ENCODE data around the gene CD248. TPM values are rescaled to one million over a fixed set of nuclear protein-coding genes. Genes with fewer than 3 reads are reported as not detected.
"Not testable (repeated sequence)": the region's sequence is repeated elsewhere in the genome, so short reads cannot be mapped to it uniquely, and the experiment has no call there.

The CD248 gene
- polyA plus RNA-seq, 1 donor: 52.2 TPM

DNA sequence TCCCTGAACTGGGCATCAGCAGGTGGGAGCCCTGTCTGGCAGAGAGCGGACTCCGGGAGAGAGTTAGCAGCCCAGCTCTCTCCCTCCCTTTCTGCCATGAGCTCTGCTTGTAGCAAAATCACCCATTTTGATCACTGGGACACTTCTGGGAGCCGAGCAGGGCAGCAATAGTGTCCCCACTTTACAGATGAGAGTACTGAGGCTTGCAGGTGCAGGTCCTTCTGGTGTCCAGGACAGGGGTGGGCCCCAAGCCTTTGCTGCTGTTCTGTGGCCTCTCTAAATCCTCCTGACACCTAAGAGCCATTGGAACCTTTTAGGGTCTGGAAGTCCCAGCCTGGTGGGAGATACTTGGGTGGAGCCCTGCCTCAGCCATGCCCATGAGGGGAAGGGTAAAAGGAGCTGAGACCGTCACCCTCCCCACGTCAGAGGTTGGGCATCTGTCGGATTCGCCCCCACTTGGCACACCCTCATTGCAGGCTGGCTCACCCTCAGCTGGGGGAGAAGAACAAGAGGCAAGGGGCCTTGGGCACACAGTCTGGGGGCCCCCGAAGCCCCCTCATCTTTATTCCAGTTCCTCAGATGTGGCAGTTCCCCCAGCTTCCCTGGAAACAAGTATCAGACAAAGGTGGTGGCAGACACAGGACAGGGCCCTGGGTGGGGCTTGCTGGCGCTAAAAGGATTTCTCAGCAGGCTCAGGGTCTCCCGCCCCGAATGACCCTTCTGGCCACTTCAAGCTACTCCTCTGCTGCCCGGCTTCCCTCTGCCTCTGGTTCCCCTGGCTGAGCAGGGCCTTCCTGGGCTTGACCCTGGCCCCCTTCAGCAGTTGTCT, 14.9 kb upstream of the CD248 start:
- no peak for DNase-seq

DNA sequence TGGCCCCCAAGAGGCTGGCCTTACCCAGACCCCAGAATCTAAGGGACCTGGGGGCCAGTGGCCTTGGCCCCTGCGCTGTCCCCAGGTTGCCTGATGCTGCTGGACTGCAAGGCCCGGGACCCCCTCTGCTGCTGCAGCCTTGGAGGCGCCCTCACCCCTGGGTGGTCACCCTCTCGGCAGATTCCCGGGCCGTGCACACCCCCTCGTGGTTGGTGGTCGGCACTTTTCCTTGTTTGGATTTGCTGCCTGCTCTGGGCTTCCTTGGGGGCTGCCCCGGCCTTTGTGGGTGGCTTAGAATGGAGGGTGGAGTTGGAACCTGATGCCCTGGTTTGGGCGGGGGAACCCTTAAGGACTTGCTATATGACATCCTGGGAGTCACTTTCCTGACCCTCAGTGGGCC, 14.1 kb upstream of the CD248 start:
- no peak for DNase-seq

DNA sequence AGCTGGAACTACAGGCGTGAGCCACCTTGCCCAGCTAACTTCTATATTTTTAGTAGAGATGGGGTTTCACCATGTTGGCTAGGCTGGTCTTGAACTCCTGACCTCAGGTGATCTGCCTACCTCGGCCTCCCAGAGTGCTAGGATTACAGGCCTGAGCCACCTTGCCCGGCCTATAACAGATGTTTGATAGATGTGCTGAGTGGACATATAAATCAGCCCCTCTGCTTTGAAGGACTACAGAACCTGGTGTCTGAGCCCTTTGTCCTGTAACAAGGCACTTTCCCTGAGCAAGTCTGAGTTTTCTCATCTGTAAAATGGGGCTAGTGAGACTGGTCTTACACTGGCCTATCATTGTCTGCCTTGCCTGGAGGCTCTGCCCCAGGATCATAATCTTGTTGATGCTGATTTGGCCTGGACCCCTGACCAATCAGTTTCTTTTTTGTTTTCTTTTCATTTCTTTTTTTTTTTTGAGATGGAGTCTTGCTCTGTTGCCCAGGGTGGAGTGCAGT, 12.4 kb upstream of the CD248 start:
- no peak for DNase-seq

DNA sequence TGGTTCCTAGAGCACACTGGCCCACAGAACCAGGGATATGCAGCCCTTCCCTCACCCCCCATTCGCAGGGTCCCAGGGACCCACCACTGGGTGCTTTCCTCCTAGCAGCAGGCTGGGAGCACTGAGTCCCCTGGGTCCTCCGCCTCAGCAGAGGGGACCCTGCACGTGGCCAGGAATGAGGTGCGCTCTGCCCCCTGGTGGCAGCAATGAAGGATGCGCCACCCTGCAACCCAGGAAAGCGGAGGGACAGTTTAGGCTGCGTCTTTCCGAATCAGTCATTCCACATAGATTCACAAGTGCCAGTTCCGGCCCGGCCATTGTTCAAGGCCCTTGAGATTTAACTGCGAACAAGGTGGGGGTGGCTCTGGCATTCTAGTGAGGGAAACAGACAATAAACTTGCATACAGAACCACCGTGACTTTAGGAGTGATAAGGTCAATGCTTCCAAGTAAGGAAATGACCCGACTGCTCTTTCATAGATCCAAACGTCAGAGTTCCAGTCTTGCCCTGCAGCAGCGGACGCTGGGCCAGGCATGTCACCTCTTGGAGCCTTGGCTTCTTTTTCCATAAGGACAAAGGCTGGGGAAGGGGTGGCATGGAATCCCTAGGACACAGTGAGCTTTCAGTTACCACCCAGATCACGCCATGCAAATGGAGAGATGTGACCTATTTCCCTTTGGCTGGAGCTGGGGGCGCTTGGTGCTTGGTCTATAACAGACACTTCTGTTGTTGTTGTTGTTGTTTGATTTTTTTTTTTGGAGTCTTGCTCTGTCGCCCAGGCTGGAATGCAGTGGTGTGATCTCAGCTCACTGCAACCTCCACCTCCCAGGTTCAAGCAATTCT, 11.7 kb upstream of the CD248 start:
- DNase-seq: no peak

DNA sequence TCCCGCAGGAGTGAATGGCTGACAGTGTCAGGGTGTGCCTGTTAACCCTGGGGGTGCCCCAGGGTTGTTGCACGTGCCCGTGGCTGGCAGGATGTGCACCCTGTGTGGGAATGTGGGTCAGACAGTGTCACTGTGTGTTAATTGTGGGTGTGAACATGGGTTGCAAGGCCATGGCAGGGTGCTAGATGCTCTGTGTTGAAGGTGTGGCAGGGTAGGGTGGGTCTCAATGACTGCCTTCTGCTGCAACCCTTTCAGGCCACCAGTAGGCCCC, 11.1 kb upstream of the CD248 start:
- DNase-seq: no peak

DNA sequence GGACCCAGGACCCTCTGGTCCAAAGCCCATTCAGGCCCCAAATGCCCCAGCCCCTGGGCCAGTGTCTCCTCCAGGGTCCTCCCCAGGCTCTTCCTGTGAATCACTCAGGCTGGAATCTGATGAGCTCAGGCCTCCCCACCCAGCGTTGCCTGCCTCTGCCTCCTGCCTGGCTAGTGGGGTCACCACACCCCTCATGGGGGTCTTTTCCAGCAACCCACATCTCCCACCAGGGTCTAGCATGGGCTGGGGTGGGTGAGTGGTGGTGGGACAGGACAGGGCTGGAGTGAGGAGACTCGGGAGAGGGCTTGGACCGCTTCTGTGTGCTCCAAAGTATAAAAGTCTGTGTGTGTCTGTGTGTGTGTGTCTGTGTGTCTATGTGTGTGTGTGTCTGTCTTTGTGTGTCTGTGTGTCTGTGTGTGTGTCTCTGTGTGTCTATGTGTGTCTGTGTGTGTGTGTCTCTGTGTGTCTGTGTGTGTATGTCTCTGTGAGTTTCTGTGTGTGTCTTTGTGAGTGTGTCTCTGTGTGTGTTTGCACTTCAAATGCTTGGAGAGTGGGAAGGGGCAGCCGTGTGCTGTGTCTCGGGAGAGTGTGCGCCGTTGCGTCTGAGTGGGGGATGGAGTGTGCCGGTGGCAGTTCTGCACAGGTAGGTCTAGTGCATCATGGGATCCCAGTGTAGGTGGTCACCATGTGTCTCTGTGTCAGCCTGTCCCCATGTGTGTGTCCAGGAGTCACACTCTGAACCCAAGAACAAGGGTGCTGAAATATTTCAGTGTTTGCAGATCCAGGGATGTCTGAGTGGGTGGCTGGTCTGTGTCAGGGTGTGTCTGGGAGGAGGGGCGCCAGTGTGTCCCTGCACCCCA, 10.6 kb upstream of the CD248 start:
- no peak for DNase-seq

DNA sequence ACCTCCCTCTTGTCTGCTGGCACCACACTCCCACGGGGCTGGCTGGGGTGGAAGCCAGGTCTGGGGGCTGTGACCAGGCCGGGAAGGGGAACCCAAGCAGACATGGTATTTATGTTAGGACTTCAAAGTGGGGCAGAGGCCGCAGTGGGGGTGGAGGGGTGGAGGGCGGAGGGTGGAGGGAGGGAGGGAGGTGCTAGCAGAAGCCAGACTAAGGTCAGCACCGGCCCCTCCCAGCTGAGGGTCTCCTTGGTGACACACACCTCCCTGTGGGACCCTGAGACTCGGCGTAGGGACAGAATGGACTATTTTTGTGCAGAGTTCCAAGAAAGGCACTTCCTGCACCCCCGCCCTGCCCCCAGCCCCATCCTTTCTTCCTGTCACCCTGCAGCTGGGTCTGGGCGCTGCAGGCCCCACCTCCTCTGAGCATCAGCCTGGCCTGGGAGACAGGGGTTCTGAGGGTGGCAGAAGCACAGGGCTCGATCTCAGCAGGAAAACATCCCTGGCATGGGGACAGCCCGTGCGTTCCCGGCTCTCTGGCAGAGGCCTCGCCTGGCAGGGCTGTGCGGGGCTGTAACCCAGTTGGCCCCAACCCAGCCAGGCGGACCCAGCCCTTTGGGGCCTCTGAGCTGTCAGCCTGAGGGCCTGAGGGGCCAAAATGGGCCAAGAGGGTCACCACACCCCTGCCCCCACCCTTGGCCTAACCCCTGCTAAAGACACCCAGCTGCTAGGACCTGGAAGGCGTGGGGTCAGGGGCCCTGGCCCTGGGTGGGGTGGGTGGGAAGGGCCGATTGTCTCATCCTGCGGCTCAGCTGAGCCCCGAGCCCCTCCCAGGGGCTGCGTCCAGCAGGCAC, 9.6 kb upstream of the CD248 start:
- no peak for DNase-seq

DNA sequence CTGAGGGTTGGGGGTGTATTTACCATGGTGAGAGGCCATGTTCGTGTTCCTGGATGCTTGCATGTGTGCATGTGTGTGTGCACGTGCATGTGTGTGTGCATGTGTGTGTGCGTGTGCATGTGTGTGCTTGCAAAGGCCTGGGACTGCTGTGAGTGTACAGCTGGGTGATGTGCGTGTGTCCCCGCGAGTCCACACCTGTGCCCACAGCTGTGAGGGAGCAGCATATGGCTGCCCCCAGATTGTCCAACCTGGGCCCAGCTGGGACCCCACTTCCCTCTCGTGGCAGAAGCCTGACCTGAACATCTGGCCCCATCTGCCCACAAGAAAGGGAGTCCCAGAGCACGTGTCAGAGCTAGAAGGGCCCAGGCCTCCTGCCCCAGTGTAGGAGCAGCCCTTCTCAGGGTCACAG, 8.4 kb upstream of the CD248 start:
- DNase-seq: no peak

DNA sequence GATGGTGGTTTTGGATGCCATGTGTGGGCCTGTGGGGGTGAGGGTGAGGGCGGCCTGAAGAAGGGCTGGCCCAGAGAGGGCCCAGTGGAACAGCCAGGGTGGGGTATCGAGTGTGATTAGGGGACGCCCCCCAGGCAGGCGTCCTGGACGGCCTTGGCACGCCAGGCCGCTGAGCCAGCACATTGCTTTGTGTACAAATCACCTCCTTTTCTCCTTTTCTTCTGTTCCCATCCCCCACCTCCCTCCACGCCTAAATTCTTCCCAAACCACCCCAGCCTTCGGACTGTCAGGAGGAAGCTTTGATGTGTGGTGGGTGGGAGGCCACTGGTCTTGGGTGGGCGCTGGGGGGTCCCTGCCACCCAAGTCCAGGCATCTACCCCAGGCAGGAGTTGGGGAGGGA, 7.8 kb upstream of the CD248 start:
- DNase-seq: no peak

DNA sequence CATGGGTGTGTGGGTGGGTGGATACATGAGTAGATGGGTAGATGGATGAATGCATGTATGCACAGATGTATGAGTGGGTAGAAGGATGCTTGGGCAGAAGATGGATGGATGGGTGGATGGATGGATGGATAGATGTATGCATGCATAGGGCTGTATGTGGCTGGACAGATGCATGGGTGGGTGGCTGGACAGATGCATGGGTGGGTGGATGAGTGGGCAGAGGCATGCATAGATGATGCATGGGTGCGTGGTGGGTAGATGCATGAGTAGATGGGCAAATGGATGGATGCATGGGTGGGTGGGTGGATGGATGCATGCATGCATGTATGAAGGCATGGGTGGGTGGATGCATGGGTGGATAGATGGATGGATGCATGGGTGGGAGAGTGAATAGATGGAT, 6.8 kb upstream of the CD248 start:
- DNase-seq: no peak

DNA sequence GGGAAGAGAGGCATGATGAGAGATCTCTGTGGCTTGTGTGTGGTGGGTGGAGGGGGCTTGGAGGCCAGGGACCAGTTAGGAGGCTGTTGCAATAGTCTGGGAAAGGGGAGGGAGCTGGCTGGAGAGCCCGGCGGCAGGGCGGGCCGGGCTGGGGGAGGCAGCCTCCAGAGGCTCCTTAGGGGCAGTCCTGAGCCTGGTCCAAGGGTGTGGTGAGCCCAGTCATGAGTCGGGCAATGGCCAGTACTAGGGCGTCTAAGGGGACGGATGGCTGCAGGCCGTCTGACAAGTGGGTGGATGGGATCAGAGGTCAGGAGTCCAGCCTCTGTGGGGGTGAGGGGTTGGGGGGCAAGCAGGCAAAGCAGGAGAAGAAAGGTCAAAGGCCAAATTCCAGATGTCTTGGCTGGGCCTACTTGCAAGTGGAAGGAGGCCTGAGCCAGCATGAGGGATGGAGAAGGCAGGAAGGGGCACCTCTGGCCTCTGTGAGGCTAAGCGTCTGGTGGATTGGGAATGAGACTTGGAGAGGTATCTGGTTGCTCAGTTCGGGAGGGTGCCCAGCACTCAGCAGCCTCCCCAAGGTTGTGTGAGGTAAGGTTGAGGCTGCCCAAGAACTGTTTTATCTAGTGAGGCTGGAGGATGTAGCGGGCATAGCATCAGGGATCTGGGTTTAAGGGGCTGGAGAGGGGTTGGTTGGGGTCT, 6.0 kb upstream of the CD248 start:
- DNase-seq: no peak

DNA sequence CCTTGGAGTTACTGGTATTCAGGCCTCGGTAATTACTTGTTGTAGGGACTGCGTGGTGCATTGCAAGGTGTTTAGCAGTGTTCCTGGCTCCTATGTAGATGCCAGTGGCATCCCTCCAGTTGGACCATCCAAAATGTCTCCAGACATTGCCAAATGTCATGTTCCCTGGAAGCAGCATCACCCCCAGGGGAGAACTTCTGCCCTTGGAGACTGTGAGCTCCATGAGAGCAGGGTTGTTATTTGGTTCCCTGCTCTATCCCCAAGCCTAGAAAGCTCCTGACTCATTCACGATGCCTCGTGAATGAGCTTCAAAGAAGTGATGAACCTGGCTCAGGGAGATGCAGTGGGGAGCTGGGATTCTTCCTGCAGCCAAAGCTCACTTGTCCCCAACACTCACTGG, 4.8 kb upstream of the CD248 start:
- DNase-seq: no peak

DNA sequence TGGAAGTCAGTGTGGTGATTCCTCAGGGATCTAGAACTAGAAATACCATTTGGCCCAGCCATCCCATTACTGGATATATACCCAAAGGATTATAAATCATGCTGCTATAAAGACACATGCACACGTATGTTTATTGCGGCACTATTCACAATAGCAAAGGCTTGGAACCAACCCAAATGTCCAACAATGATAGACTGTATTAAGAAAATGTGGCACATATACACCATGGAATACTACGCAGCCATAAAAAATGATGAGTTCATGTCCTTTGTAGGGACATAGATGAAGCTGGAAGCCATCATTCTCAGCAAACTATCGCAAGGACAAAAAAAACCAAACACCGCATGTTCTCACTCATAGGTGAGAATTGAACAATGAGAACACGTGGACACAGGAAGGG, 3.9 kb upstream of the CD248 start:
- not testable (repeated sequence) for DNase-seq

DNA sequence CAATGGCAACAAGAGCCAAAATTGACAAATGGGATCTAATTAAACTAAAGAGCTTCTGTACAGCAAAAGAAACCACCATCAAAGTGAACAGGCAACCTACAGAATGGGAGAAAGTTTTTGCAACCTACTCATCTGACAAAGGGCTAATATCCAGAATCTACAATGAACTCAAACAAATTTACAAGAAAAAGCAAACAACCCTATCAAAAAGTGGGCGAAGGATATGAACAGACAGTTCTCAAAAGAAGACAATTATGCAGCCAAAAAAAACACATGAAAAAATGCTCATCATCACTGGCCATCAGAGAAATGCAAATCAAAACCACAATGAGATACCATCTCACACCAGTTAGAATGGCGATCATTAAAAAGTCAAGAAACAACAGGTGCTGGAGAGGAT, 3.4 kb upstream of the CD248 start:
- DNase-seq: not testable (repeated sequence)

DNA sequence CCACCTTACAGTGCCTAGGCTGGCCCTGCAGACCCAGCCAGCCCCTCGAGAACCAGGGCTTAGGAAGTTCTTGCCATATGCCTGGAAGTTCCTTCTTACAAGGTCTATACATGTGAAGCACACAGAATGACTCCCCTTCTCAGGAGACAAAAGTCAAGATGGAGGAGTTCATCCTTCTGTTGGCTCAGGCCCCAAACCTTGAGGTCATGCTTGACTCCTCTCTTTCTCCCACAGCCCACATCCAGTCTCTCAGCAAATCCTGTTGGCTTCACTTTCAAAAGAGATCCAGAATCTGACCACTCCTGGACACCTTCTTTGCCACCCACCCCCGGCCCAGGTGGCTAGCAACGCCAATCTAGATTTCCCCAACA, 1.7 kb upstream of the CD248 start:
- no peak for DNase-seq

DNA sequence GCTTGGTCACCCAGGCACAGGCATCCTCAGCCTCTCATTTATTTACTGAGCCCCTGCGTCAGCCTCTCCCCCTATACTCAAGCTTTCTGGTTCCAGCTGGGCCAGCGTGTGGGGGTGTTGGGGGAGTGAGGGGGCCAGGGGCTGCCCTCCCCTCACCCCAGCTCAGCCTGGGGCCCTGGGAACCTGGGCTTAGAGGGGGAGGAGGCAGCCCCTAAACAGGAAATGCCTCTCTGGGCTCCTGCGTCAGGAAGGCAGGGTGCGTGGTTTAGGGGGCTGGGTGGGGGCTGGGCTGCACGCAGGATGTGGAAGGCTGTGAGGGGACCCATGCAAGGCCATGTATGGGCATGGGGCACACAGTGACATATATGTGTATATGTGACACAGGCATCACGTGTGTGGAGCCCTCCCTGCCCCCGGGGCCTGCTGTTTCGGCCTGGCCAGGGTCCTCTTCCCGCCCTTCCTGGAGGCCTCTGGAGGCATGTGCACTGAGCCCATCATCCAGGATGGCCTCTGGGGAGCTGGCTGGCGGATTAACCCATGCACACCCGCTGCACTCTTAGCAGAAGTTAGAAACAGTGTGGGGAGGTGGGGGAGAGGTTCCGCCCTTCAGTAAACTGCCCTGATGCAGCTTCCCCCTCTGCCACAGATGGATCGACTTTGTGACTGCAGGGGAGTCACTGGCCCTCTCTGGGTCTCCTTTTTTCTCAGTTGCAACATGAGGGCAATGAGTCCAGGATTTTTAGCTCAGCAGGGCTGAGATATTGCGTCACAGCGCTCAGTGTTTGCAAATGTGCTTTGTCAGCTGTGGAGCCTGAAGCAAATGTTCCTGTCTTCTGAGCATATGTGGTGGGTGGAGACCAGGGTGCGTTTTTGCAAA, 1.1 kb upstream of the CD248 start:
- no peak for DNase-seq

DNA sequence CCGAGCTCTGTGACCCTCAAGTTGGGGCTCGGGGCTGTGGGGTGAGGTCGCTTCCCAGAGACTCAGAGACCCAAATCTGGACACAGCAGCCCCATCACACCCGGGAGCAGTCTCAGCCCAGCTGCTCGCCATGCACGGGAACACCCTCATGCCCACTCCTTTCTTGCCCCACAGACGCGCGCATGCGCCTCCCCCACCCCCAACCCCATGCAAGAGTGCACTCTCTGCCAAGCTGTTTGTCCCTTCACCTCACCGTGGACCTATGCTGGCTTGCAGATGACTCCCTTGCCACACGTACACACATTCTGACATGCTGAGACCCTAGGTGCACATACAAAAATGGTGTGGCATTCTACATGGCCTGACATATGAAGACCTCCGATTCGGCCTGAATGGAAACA, 478 bp upstream of the CD248 start:
- DNase-seq: no peak

DNA sequence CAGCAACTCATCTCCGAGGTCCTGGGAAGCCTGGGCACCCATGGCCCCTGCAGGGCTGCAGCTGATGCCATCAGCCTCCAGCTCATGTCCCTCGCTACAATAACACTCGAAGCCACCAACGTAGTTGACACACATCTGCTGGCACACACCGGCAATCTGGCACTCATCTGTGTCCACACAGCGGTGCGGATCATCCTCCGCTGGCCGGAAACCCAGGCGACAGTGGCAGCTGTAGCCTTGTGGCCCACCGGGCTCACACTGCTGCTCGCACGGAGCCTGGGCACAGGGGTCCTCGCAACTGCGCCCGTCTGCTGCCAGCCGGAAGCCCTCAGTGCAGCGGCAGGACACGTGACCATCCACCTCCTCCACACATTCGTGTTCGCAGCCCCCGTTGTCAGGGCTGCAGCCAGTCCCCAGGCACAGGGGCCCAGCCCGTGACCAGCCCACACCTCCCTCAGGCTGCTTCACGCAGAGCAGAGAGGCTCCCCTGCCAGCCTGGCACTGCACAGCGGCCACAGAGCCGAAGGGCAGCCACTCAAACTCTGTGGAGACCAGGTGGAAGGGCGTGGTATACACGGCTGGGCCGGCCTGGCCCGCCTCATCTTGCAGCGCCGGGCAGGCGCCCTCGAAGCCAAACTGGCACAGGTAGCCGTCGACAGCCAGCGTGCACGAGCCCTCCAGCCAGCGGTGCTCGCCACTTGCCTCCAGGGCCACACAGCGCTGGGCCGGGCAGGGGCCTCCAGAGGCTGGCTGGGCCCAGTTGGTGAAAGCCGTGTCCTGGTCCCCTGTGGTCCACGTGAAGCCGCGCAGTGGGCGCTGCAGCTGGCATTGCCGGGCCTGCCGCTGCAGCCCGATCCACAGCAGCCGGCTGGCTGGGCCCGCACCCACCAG, 678 bp downstream of the CD248 start:
- DNase-seq: no peak

DNA sequence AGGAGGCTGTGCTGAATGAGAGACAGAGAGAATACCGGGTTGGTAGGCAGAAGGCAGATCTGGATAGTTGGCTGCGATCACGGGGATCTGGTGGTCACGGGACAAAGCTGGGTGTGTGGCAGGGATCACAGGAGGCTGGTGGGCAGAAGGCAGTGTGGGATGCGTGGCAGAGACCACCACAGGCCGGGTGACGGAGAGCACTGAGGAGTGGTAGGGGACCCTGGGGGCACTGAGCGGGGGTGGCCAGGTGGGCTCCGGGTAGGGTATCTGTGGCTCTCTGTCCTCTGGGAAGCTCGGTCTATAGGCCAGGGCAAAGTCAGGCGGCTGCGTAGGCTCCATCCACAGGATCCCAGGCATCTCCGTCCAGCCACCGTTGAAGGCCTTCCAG, 1.4 kb downstream of the CD248 start:
- no peak for DNase-seq

Data from left kidney (tissue), 2 donors.